ENCODE results near the gene C1orf141. TPM values are rescaled to one million over a fixed set of nuclear protein-coding genes. Genes with fewer than 3 reads are reported as not detected.
A peak's percentile ranks its signal among the peaks of the same experiment; 100 is the strongest.

The C1orf141 gene
- polyA plus RNA-seq, 1 donor (not counting 4 experiments of a cell fraction or from before 2014, with no cell fraction given), result not detected

DNA sequence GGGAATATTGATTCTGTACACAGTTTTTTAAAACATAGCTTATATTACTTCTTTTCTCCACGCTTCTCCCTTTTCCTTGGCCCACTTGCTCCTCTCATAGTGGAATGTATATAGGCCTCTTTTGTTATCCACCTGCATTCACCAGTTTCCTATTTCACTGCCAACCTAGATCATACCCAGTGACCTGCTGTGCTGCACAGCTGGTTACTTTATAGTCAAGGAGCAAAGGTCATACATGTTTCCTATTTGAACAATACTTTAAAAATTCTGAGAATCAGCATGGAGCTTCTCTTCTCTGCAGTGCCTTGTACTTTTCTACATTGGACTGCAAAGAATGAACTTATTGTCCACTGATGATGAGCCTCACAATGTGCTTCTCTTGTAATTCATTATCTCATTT, 76.5 kb downstream of the C1orf141 start:
- DNase-seq (ENCODE audit: low read depth, low spot score) (no peak), FAIRE-seq (no peak)
- Histone ChIP-seq H3K4me1 (ENCODE audit: control insufficient read depth, extremely low read depth, insufficient read depth, low read length) (peaks cover 21% of the 10 kb centered on the region), H3K79me2 (ENCODE audit: control insufficient read depth, insufficient read depth, low read length) (no peaks in the 10 kb centered on the region), H3K9me3 (ENCODE audit: control insufficient read depth, low read depth, low read length) (no peaks in the 10 kb centered on the region), H3K4me2 (ENCODE audit: control insufficient read depth, extremely low read depth, insufficient read depth, low read depth, low read length) (no peak overlapping the region), H3K27me3 (ENCODE audit: control insufficient read depth, extremely low read depth, insufficient read depth, low read length) (no peaks in the 10 kb centered on the region), H3K36me3 (ENCODE audit: control insufficient read depth in 2 of 2, extremely low read depth in 1 of 2, insufficient read depth in 2 of 2, low read length in 2 of 2) (no peaks in the 10 kb centered on the region), H4K20me1 (ENCODE audit: control insufficient read depth, extremely low read depth, insufficient read depth, low read length) (no peaks in the 10 kb centered on the region), H2AFZ (ENCODE audit: control insufficient read depth, low read length) (no peak overlapping the region), H3K9ac (ENCODE audit: control insufficient read depth, extremely low read depth, insufficient read depth, low read length) (no peak overlapping the region), H3K27ac (ENCODE audit: control insufficient read depth, insufficient read depth, low read length) (no peak overlapping the region), H3K4me3 (ENCODE audit: control insufficient read depth in 2 of 3, extremely low read depth in 1 of 3, insufficient read depth in 2 of 3, low read depth in 1 of 3, low read length in 3 of 3) (no peak overlapping the region), H3K9me1 (ENCODE audit: control insufficient read depth, extremely low read depth, insufficient read depth, low read length) (no peaks in the 10 kb centered on the region)
- TF ChIP-seq EZH2 (IDR thresholded peaks at IDR 0.05; ENCODE audit: low read length), result no peak
- TF ChIP-seq, protein P1, sequence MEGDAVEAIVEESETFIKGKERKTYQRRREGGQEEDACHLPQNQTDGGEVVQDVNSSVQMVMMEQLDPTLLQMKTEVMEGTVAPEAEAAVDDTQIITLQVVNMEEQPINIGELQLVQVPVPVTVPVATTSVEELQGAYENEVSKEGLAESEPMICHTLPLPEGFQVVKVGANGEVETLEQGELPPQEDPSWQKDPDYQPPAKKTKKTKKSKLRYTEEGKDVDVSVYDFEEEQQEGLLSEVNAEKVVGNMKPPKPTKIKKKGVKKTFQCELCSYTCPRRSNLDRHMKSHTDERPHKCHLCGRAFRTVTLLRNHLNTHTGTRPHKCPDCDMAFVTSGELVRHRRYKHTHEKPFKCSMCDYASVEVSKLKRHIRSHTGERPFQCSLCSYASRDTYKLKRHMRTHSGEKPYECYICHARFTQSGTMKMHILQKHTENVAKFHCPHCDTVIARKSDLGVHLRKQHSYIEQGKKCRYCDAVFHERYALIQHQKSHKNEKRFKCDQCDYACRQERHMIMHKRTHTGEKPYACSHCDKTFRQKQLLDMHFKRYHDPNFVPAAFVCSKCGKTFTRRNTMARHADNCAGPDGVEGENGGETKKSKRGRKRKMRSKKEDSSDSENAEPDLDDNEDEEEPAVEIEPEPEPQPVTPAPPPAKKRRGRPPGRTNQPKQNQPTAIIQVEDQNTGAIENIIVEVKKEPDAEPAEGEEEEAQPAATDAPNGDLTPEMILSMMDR (optimal IDR thresholded peaks at IDR 0.05 in 1 of 3, IDR thresholded peaks at IDR 0.05 in 1 of 3, conservative IDR thresholded peaks at IDR 0.05 in 1 of 3; ENCODE audit: extremely low read depth in 1 of 3, insufficient read depth in 2 of 3, low read length in 3 of 3), result no peak
- dilution Hi-C loops (cut with MboI; ENCODE audit: extremely low pct_ligation_motif_present, low sequenced_read_pairs), result no loop called here

DNA sequence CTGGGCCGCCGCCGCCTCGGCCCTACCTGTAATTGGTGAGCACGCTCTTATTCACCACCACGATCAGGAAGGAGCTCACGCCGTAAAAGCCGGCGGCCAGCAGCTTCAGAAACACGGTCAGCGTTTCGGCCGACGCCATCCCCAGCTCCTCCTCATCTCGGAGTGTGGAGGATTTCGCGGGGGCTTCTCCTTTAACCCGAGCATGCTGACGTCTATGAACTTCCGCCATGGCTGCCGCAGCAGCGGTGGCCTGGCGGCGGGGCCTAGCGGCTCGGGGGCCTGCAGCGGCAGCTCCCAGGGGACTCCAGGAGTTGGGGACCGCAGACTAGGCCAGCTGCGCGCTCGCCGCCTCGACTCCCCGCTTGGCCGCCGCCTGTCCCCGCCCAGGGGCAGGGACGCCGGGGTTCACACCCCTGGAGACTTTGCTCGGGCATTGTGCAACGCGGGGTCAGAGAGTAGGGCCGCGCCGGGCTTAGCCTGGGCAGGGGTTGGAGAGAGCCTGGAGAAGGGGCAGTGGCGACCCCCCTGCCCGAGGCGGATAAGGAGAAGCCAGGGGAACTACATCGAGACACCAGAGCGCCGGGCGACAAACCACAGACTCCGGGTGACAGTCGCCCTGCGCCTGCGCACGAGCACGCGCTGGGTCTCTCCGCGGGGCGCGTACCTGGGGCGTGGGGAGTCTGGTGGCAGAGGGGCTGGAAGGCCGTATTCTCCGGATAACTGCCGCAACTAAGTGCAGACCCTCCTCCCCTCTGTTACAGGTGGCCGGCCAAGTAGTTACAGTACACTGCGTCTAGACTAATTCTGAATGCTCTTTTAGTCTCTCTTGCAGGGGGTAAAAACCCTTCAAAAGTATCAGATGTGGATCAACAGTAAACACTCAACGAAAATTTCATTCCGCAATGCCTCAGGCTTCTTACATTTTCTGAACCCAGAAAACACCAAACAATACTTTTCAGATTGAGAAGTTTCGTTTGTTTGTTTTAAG, 80.7 kb downstream of the C1orf141 start, which contains the start of gene SLC35D1:
SLC35D1 (minus strand) TSS at position 364 of the 988 bp plus-strand sequence; CDS start at position 229, 135 bp downstream.
- H3K9ac ChIP-seq (ENCODE audit: control insufficient read depth, extremely low read depth, insufficient read depth, low read length), result peak within 1 kb of the TSS; percentile 94
- no peaks in the 10 kb centered on the region for H3K9me1 ChIP-seq (ENCODE audit: control insufficient read depth, extremely low read depth, insufficient read depth, low read length)
- H3K27ac ChIP-seq (ENCODE audit: control insufficient read depth, insufficient read depth, low read length), result peak within 1 kb of the TSS; percentile 69
- no peaks in the 10 kb centered on the region for H4K20me1 ChIP-seq (ENCODE audit: control insufficient read depth, extremely low read depth, insufficient read depth, low read length)
- FAIRE-seq, result no peak
- H3K27me3 ChIP-seq (ENCODE audit: control insufficient read depth, extremely low read depth, insufficient read depth, low read length), result no peaks in the 10 kb centered on the region
- H3K9me3 ChIP-seq (ENCODE audit: control insufficient read depth, low read depth, low read length), result no peaks in the 10 kb centered on the region
- H3K4me3 ChIP-seq (ENCODE audit: control insufficient read depth in 2 of 3, extremely low read depth in 1 of 3, insufficient read depth in 2 of 3, low read depth in 1 of 3, low read length in 3 of 3), result peak within 1 kb of the TSS; percentile 52 to 96 (median 67)
- TF ChIP-seq, protein P1 (optimal IDR thresholded peaks at IDR 0.05 in 1 of 3, IDR thresholded peaks at IDR 0.05 in 1 of 3, conservative IDR thresholded peaks at IDR 0.05 in 1 of 3; ENCODE audit: extremely low read depth in 1 of 3, insufficient read depth in 2 of 3, low read length in 3 of 3), result no peak
- TF ChIP-seq EZH2 (IDR thresholded peaks at IDR 0.05; ENCODE audit: low read length), result no peak
- H3K4me1 ChIP-seq (ENCODE audit: control insufficient read depth, extremely low read depth, insufficient read depth, low read length), result peaks cover 17% of the 10 kb centered on the region
- peaks cover 0 to 3% of the 10 kb centered on the region in 2 experiments for H3K36me3 ChIP-seq (ENCODE audit: control insufficient read depth in 2 of 2, extremely low read depth in 1 of 2, insufficient read depth in 2 of 2, low read length in 2 of 2)
- DNase-seq (ENCODE audit: low read depth, low spot score), result peak; percentile 2
- peak within 1 kb of the TSS; percentile 89 for H2AFZ ChIP-seq (ENCODE audit: control insufficient read depth, low read length)
- peaks cover 12% of the 10 kb centered on the region for H3K79me2 ChIP-seq (ENCODE audit: control insufficient read depth, insufficient read depth, low read length)
- H3K4me2 ChIP-seq (ENCODE audit: control insufficient read depth, extremely low read depth, insufficient read depth, low read depth, low read length), result peak within 1 kb of the TSS; percentile 89
- dilution Hi-C loops (cut with MboI; ENCODE audit: extremely low pct_ligation_motif_present, low sequenced_read_pairs), result no loop called here
